AG04450 (cell line): ENCODE data around the gene PFDN1. TPM values are rescaled to one million over a fixed set of nuclear protein-coding genes. Genes with fewer than 3 reads are reported as not detected.

Source experiments
- CTCF ChIA-PET: fragments of 300-600, 350-600 bp; formaldehyde crosslinking; extraction: SDS; loops from one replicate; lab custom pipeline; 2022; ENCODE audit warnings: antibody characterized with exemption, inconsistent platforms; lab: Charles Lee
- POLR2A ChIA-PET: fragments of 350-600 bp; formaldehyde crosslinking; extraction: SDS; loops from one replicate; lab custom pipeline; 2021; ENCODE audit warnings: antibody characterized with exemption, inconsistent platforms; lab: Yijun Ruan, JAX
- DNase-seq: peaks from one replicate; pipeline ENCODE4 v3.0.0-alpha.2; 2011; ENCODE audit warnings: low read depth, low spot score
- H3K27ac ChIP-seq: one replicate; pipeline ENCODE4 v1.5.1; 2012; ENCODE audit warnings: low read depth, low read length, control low read depth
- H3K27me3 ChIP-seq: one replicate; pipeline ENCODE4 v1.6.0; 2012; ENCODE audit warnings: low read length; ENCODE audit not compliant: control insufficient read depth, insufficient read depth
- H3K4me3 ChIP-seq: 2 replicates; pipeline ENCODE4 v1.5.1; 2011; ENCODE audit warnings: mild to moderate bottlenecking, low read depth, low read length, control low read depth
- H3K9me3 ChIP-seq: 2 replicates; pipeline ENCODE4 v1.5.1; 2012; ENCODE audit warnings: low read length; ENCODE audit not compliant: control insufficient read depth, insufficient read depth
- polyA plus RNA-seq: library from polyadenylated mRNA; depleted of rRNA; stranded (reverse); fragments of >200 nt; gene quantifications from 2 replicates; pipeline ENCODE4 v1.2.3, GENCODE V29; 2011
- TF ChIP-seq, protein P1 (sequence below): IDR thresholded peaks from 2 replicates; pipeline ENCODE4 v1.5.1; 2011; ENCODE audit warnings: low read depth, low read length, control low read depth, inconsistent platforms

The PFDN1 gene
- polyA plus RNA-seq, 1 experiment = 112 TPM

- H3K27ac ChIP-seq = no peak overlapping the region
- H3K27me3 ChIP-seq = peaks cover 3% of the 10 kb centered on the region
- POLR2A ChIA-PET = interaction anchor here (0.7 kb wide), 2 partner anchors 9 to 10 kb away, joined by 3 read pairs; no protein-coding TSS in a partner anchor
- H3K9me3 ChIP-seq = no peaks in the 10 kb centered on the region
- TF ChIP-seq, protein P1, sequence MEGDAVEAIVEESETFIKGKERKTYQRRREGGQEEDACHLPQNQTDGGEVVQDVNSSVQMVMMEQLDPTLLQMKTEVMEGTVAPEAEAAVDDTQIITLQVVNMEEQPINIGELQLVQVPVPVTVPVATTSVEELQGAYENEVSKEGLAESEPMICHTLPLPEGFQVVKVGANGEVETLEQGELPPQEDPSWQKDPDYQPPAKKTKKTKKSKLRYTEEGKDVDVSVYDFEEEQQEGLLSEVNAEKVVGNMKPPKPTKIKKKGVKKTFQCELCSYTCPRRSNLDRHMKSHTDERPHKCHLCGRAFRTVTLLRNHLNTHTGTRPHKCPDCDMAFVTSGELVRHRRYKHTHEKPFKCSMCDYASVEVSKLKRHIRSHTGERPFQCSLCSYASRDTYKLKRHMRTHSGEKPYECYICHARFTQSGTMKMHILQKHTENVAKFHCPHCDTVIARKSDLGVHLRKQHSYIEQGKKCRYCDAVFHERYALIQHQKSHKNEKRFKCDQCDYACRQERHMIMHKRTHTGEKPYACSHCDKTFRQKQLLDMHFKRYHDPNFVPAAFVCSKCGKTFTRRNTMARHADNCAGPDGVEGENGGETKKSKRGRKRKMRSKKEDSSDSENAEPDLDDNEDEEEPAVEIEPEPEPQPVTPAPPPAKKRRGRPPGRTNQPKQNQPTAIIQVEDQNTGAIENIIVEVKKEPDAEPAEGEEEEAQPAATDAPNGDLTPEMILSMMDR = no peak
- DNase-seq = no peak
- H3K4me3 ChIP-seq = no peak overlapping the region
- CTCF ChIA-PET = interaction anchor here (1.1 kb wide), 1 partner anchor 25 kb away, joined by 3 read pairs; no protein-coding TSS in a partner anchor
Measured at GRCh38 chr5:140219068-140219991, 83.6 kb downstream of the PFDN1 start.

DNA sequence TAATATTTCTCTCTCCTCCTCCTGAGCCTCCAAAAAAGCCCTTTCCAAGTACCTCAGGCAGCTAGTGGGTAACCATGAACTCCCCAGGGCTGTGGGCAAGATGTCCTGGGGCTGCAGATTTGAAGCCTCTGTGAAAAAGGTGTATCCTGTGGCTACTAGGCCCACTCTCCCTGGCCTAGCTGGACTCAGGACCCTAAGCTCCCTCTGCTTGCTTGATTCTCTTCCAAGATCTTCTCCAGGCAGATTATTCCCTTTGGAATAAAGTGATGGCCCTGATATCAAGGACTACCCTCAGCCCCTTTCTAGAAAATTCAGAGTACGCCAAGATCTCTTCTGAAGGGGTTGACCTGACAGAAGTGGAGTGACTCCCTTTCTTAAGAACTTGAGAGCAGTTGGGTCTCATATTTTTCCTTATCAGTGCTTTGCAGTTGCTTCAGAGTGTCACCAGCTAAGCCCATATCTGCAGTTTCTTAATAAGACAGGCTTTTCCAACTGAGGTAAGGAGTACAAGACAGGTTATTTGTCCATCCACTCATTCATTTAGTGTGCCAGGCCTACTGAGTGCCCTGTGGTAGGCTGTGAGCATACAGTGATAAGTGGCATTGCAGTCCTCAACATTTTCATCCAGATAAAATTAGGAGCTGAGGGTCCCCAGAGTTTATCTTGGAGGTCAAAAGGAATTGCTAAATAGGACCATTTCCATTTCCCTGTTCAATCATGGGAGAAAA, 85.4 kb downstream of the PFDN1 start:
- Histone ChIP-seq H3K9me3 (no peaks in the 10 kb centered on the region), H3K27ac (no peak overlapping the region), H3K27me3 (peaks cover 3% of the 10 kb centered on the region), H3K4me3 (no peak overlapping the region)
- TF ChIP-seq, protein P1 = no peak
- no peak for DNase-seq
- ChIA-PET POLR2A (no interaction called here), CTCF (interaction anchor here (1.3 to 1.7 kb wide), 2 partner anchors 141 to 155 kb away, joined by 4 read pairs; no protein-coding TSS in a partner anchor)

GRCh38 chr5:140216478-140217074, 86.3 kb downstream of the PFDN1 start:
- TF ChIP-seq, protein P1 = no peak
- ChIA-PET POLR2A (no interaction called here), CTCF (interaction anchor here (0.5 to 1.7 kb wide), 4 partner anchors 28 to 156 kb away, joined by 3 to 4 read pairs (median 4); no protein-coding TSS in a partner anchor)
- DNase-seq = no peak
- peaks cover 3% of the 10 kb centered on the region for H3K27me3 ChIP-seq
- H3K4me3 ChIP-seq = no peak overlapping the region
- no peaks in the 10 kb centered on the region for H3K9me3 ChIP-seq
- H3K27ac ChIP-seq = no peak overlapping the region

DNA sequence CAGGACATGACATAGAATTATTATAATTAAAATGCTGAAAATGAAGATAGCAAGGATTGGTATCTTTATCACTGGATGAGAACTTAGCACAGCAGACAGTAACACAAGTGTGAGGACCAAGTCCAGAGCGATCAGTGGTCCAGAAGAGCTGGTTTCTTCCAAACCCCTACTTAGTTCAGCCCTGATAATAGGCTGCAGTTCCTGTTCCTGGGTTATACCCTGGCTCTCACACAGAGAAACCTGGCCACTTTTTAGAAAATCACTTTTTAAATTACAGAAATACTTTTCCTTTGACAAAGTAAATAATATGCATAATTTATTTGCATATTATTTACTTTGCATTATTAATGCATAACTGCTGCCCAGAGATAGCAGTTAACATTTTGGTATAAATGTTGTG, 87.6 kb downstream of the PFDN1 start:
- Histone ChIP-seq H3K27me3 (peaks cover 3% of the 10 kb centered on the region), H3K27ac (no peak overlapping the region), H3K9me3 (no peaks in the 10 kb centered on the region), H3K4me3 (no peak overlapping the region)
- POLR2A ChIA-PET = interaction anchor here (0.6 kb wide), 1 partner anchor 481 kb away, joined by 9 read pairs; no protein-coding TSS in a partner anchor
- TF ChIP-seq, protein P1 = no peak
- DNase-seq = no peak
- CTCF ChIA-PET = interaction anchor here (0.8 to 1.4 kb wide), 2 partner anchors 23 to 70 kb away, joined by 3 to 4 read pairs; no protein-coding TSS in a partner anchor
